Gastrocnemius medialis (tissue), 4 donors: ENCODE results near the gene VIT.

Experiments
- CTCF ChIP-seq, 5 experiments: fragments of 450-650 bp in 3 of 5; fragments of 200-600 bp in 2 of 5; sonication (generic) in 2 of 5; IDR thresholded peaks in 4 of 5; conservative IDR thresholded peaks in 1 of 5; 1 replicate in 4 of 5; 2 replicates in 1 of 5; pipeline ENCODE4 v1.5.1; 2016 to 2019; ENCODE audit warnings: antibody characterized with exemption in 5 of 5, mild to moderate bottlenecking in 3 of 5, moderate library complexity in 3 of 5
- POLR2A ChIP-seq, 2 donors: fragments of 450-650 bp; IDR thresholded peaks; one replicate each; pipeline ENCODE4 v1.6.1; 2017; ENCODE audit warnings: antibody characterized with exemption in 2 of 2, mild to moderate bottlenecking in 2 of 2, moderate library complexity in 2 of 2

- TF ChIP-seq POLR2A (IDR thresholded peaks at IDR 0.05) (no peak), CTCF (IDR thresholded peaks at IDR 0.05 in 4 of 5, conservative IDR thresholded peaks at IDR 0.05 in 1 of 5) (peak; percentile 71 to 80 (median 76))
Observed at GRCh38 chr2:36663851-36664695, 32.4 kb upstream of the VIT start.
